Measurements from ENCODE around the gene KMT2C.

KMT2C gene

DNA sequence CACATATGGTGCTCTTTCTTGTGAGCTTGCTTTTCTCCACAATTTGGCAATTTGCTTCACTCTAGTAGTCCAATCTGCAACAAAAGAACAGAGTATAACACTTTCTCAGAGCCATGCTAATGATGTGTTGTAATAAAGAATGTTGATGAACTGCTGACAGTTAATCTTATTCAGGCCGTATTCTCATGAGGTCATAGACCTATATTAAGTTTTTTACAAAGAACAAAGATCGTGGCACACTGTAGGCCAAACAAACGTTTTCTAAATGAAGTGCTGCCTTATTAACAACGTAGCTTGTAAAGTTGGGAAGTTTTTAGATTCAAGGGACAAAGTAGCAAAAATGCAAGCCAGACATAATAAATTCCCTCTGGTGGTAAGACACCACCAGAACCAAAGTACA, 250.2 kb downstream of the KMT2C start:
- H2AFZ ChIP-seq (ENCODE audit: low read depth, low read length): no peak overlapping the region
- H2BK15ac ChIP-seq (ENCODE audit: low read depth, poor library complexity, severe bottlenecking): no peak overlapping the region
- no peak overlapping the region for H3K18ac ChIP-seq (ENCODE audit: low read depth in 1 of 2, low read length in 2 of 2)
- H3K9ac ChIP-seq (ENCODE audit: low read length): no peak overlapping the region
- no peak overlapping the region for H2BK5ac ChIP-seq (ENCODE audit: low read depth, low read length, poor library complexity, severe bottlenecking)
- H4K8ac ChIP-seq (ENCODE audit: low read length): no peak overlapping the region
- no peak overlapping the region for H2BK12ac ChIP-seq (ENCODE audit: low read length in 2 of 2)
- no peak overlapping the region for H3K23ac ChIP-seq (ENCODE audit: low read length in 2 of 2)
- H3K4ac ChIP-seq (ENCODE audit: low read depth in 1 of 2, low read length in 2 of 2): no peak overlapping the region
- peaks cover 21% of the 10 kb centered on the region for H3K79me1 ChIP-seq (replicated peaks; ENCODE audit: low read length, poor library complexity, severe bottlenecking)
- peaks cover 23 to 87% of the 10 kb centered on the region in 2 experiments for H3K36me3 ChIP-seq (ENCODE audit: control insufficient read depth in 1 of 2, insufficient read depth in 2 of 2, low read depth in 1 of 2, low read length in 2 of 2)
- H2BK120ac ChIP-seq (ENCODE audit: low read depth, low read length): no peak overlapping the region
- 48% methylated on average over 4 of the region's 4 CpGs for WGBS
- no peak overlapping the region for H3K4me2 ChIP-seq (ENCODE audit: low read length, poor library complexity, severe bottlenecking)
- H3K4me3 ChIP-seq (ENCODE audit: insufficient read depth in 1 of 2, low read depth in 1 of 2, low read length in 2 of 2): no peak overlapping the region
- H3K14ac ChIP-seq (ENCODE audit: low read length in 2 of 2): no peak overlapping the region
- no peak overlapping the region for H2AK5ac ChIP-seq (ENCODE audit: low read length, severe bottlenecking)
- no peak overlapping the region for H4K91ac ChIP-seq (ENCODE audit: low read length)
- no peaks in the 10 kb centered on the region for H3K9me3 ChIP-seq (ENCODE audit: control insufficient read depth, low read length)
- DNase-seq: no peak
- H3K4me1 ChIP-seq (ENCODE audit: control insufficient read depth, insufficient read depth, low read depth, low read length): no peaks in the 10 kb centered on the region
- H3K27ac ChIP-seq (ENCODE audit: low read length, poor library complexity, severe bottlenecking): no peak overlapping the region
- H3K27me3 ChIP-seq (ENCODE audit: control insufficient read depth in 1 of 2, insufficient read depth in 1 of 2, low read length in 2 of 2): no peaks in the 10 kb centered on the region

DNA sequence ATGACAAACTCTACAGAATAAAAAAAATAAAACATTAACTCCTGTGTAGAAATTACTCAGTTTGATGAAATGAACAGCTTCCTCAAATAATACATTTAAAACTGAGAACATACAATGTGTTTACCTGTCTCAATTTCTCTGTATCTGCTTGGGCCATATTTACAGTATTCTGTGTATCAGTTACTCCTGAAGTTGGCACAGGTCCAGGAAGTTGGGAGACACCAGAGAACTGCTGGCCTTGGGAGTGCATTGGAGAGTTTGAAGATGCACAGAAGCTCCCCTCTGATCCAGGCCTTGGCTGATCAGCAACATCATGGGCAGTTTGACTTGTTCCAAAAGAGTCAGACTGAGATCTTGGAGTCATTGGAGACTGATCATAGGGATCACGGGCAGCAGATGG, 255.2 kb downstream of the KMT2C start:
- Histone ChIP-seq H3K14ac (ENCODE audit: low read length in 2 of 2) (no peak overlapping the region), H3K4me1 (ENCODE audit: control insufficient read depth, insufficient read depth, low read depth, low read length) (no peaks in the 10 kb centered on the region), H3K27me3 (ENCODE audit: control insufficient read depth in 1 of 2, insufficient read depth in 1 of 2, low read length in 2 of 2) (no peaks in the 10 kb centered on the region), H3K18ac (ENCODE audit: low read depth in 1 of 2, low read length in 2 of 2) (no peak overlapping the region), H3K23ac (ENCODE audit: low read length in 2 of 2) (no peak overlapping the region), H2BK120ac (ENCODE audit: low read depth, low read length) (no peak overlapping the region), H3K36me3 (ENCODE audit: control insufficient read depth in 1 of 2, insufficient read depth in 2 of 2, low read depth in 1 of 2, low read length in 2 of 2) (peaks cover 44 to 88% of the 10 kb centered on the region in 2 experiments), H3K27ac (ENCODE audit: low read length, poor library complexity, severe bottlenecking) (no peak overlapping the region), H2AK5ac (ENCODE audit: low read length, severe bottlenecking) (no peak overlapping the region), H3K9ac (ENCODE audit: low read length) (no peak overlapping the region), H4K91ac (ENCODE audit: low read length) (no peak overlapping the region), H4K8ac (ENCODE audit: low read length) (no peak overlapping the region), H3K4me3 (ENCODE audit: insufficient read depth in 1 of 2, low read depth in 1 of 2, low read length in 2 of 2) (no peak overlapping the region), H2BK12ac (ENCODE audit: low read length in 2 of 2) (no peak overlapping the region), H2AFZ (ENCODE audit: low read depth, low read length) (no peak overlapping the region), H2BK5ac (ENCODE audit: low read depth, low read length, poor library complexity, severe bottlenecking) (no peak overlapping the region), H3K79me1 (replicated peaks; ENCODE audit: low read length, poor library complexity, severe bottlenecking) (peaks cover 27% of the 10 kb centered on the region), H3K4me2 (ENCODE audit: low read length, poor library complexity, severe bottlenecking) (no peak overlapping the region), H2BK15ac (ENCODE audit: low read depth, poor library complexity, severe bottlenecking) (no peak overlapping the region), H3K4ac (ENCODE audit: low read depth in 1 of 2, low read length in 2 of 2) (no peak overlapping the region), H3K9me3 (ENCODE audit: control insufficient read depth, low read length) (no peaks in the 10 kb centered on the region)
- WGBS: 100% methylated on average over 1 of the region's 1 CpG
- DNase-seq: no peak

DNA sequence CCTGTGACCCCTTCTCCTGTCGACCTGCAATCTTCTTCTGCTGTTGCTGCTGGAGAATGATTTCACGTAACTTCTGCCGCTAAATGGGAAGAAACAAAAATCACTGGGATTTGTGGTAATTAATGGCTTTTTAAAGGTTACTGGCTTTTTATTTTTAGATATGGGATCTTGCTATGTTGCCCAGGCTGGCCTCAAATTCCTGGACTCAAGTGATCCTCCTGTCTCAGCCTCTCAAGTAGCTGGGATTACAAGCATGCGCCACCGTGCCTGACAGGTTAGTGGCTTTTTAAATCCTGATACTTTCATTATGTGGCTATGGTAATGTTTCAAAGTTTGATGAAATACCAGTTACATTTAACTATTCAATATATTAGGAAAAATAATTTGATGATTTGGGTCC, 255.8 kb downstream of the KMT2C start:
- no peak overlapping the region for H3K18ac ChIP-seq (ENCODE audit: low read depth in 1 of 2, low read length in 2 of 2)
- H4K91ac ChIP-seq (ENCODE audit: low read length): no peak overlapping the region
- H4K8ac ChIP-seq (ENCODE audit: low read length): no peak overlapping the region
- no peak overlapping the region for H3K4me2 ChIP-seq (ENCODE audit: low read length, poor library complexity, severe bottlenecking)
- H3K9me3 ChIP-seq (ENCODE audit: control insufficient read depth, low read length): no peaks in the 10 kb centered on the region
- 94% methylated on average over 3 of the region's 5 CpGs for WGBS
- H3K27me3 ChIP-seq (ENCODE audit: control insufficient read depth in 1 of 2, insufficient read depth in 1 of 2, low read length in 2 of 2): no peaks in the 10 kb centered on the region
- H3K4ac ChIP-seq (ENCODE audit: low read depth in 1 of 2, low read length in 2 of 2): no peak overlapping the region
- peaks cover 46 to 83% of the 10 kb centered on the region in 2 experiments for H3K36me3 ChIP-seq (ENCODE audit: control insufficient read depth in 1 of 2, insufficient read depth in 2 of 2, low read depth in 1 of 2, low read length in 2 of 2)
- no peaks in the 10 kb centered on the region for H3K4me1 ChIP-seq (ENCODE audit: control insufficient read depth, insufficient read depth, low read depth, low read length)
- H2BK12ac ChIP-seq (ENCODE audit: low read length in 2 of 2): no peak overlapping the region
- no peak overlapping the region for H3K23ac ChIP-seq (ENCODE audit: low read length in 2 of 2)
- H2BK15ac ChIP-seq (ENCODE audit: low read depth, poor library complexity, severe bottlenecking): no peak overlapping the region
- H2AK5ac ChIP-seq (ENCODE audit: low read length, severe bottlenecking): no peak overlapping the region
- H3K4me3 ChIP-seq (ENCODE audit: insufficient read depth in 1 of 2, low read depth in 1 of 2, low read length in 2 of 2): no peak overlapping the region
- no peak overlapping the region for H2BK5ac ChIP-seq (ENCODE audit: low read depth, low read length, poor library complexity, severe bottlenecking)
- H3K79me1 ChIP-seq (replicated peaks; ENCODE audit: low read length, poor library complexity, severe bottlenecking): peaks cover 30% of the 10 kb centered on the region
- no peak overlapping the region for H3K9ac ChIP-seq (ENCODE audit: low read length)
- H2BK120ac ChIP-seq (ENCODE audit: low read depth, low read length): no peak overlapping the region
- H3K14ac ChIP-seq (ENCODE audit: low read length in 2 of 2): no peak overlapping the region
- no peak for DNase-seq
- no peak overlapping the region for H3K27ac ChIP-seq (ENCODE audit: low read length, poor library complexity, severe bottlenecking)
- no peak overlapping the region for H2AFZ ChIP-seq (ENCODE audit: low read depth, low read length)

- Histone ChIP-seq H3K27me3 (ENCODE audit: control insufficient read depth in 1 of 2, insufficient read depth in 1 of 2, low read length in 2 of 2) (no peaks in the 10 kb centered on the region), H3K18ac (ENCODE audit: low read depth in 1 of 2, low read length in 2 of 2) (no peak overlapping the region), H3K36me3 (ENCODE audit: control insufficient read depth in 1 of 2, insufficient read depth in 2 of 2, low read depth in 1 of 2, low read length in 2 of 2) (peaks cover 43 to 84% of the 10 kb centered on the region in 2 experiments), H3K4ac (ENCODE audit: low read depth in 1 of 2, low read length in 2 of 2) (no peak overlapping the region), H4K8ac (ENCODE audit: low read length) (no peak overlapping the region), H3K4me3 (ENCODE audit: insufficient read depth in 1 of 2, low read depth in 1 of 2, low read length in 2 of 2) (no peak overlapping the region), H3K27ac (ENCODE audit: low read length, poor library complexity, severe bottlenecking) (no peak overlapping the region), H3K9ac (ENCODE audit: low read length) (no peak overlapping the region), H2AFZ (ENCODE audit: low read depth, low read length) (no peak overlapping the region), H3K4me2 (ENCODE audit: low read length, poor library complexity, severe bottlenecking) (no peak overlapping the region), H3K4me1 (ENCODE audit: control insufficient read depth, insufficient read depth, low read depth, low read length) (no peaks in the 10 kb centered on the region), H2BK120ac (ENCODE audit: low read depth, low read length) (no peak overlapping the region), H3K79me1 (replicated peaks; ENCODE audit: low read length, poor library complexity, severe bottlenecking) (peaks cover 26% of the 10 kb centered on the region), H3K9me3 (ENCODE audit: control insufficient read depth, low read length) (no peaks in the 10 kb centered on the region), H2BK15ac (ENCODE audit: low read depth, poor library complexity, severe bottlenecking) (no peak overlapping the region), H4K91ac (ENCODE audit: low read length) (no peak overlapping the region), H2BK12ac (ENCODE audit: low read length in 2 of 2) (no peak overlapping the region), H2AK5ac (ENCODE audit: low read length, severe bottlenecking) (no peak overlapping the region), H3K23ac (ENCODE audit: low read length in 2 of 2) (no peak overlapping the region), H3K14ac (ENCODE audit: low read length in 2 of 2) (no peak overlapping the region), H2BK5ac (ENCODE audit: low read depth, low read length, poor library complexity, severe bottlenecking) (no peak overlapping the region)
- DNase-seq: no peak
- 95% methylated on average over 2 of the region's 3 CpGs for WGBS
Measured at GRCh38 chr7:152178405-152179058, 257.3 kb downstream of the KMT2C start.

Measured in mesenchymal stem cell (in vitro differentiated cells and primary cell).